Natural killer cell (primary cell): Measurements from ENCODE around the gene EHD3. TPM values are rescaled to one million over a fixed set of nuclear protein-coding genes. Genes with fewer than 3 reads are reported as not detected.

ENCODE experiments used
- ATAC-seq, 3 donors: fragments of 150-1000 bp in 2 of 3; fragments of 200-7000 bp in 1 of 3; cut with Tn5 transposase; 1 replicate in 1 of 3; 2 replicates in 2 of 3; pipeline ENCODE4 v1.10.0; 2021; ENCODE audit warnings: mild to moderate bottlenecking in 2 of 3, moderate library complexity in 2 of 3
- DNase-seq, 2 donors: peaks; one replicate each; pipeline versions ENCODE4 v3.0.0 to v3.0.0-alpha.2; 2013 to 2021; ENCODE audit warnings: mixed read lengths in 1 of 2
- H3K27ac ChIP-seq: one replicate; pipeline ENCODE4 v1.5.1; 2013; ENCODE audit warnings: mild to moderate bottlenecking, low read length
- H3K27me3 ChIP-seq: one replicate; pipeline ENCODE4 v1.6.1; 2013; ENCODE audit warnings: low read length; ENCODE audit not compliant: control insufficient read depth, insufficient read depth
- H3K36me3 ChIP-seq: one replicate; pipeline ENCODE4 v1.6.1; 2013; ENCODE audit warnings: low read length; ENCODE audit not compliant: control insufficient read depth, insufficient read depth
- H3K4me1 ChIP-seq: one replicate; pipeline ENCODE4 v1.6.1; 2013; ENCODE audit warnings: low read length; ENCODE audit not compliant: control insufficient read depth, insufficient read depth
- H3K4me3 ChIP-seq: one replicate; pipeline ENCODE4 v1.5.1; 2013; ENCODE audit warnings: low read length
- H3K9me3 ChIP-seq: one replicate; pipeline ENCODE4 v1.6.1; 2013; ENCODE audit warnings: low read length; ENCODE audit not compliant: control insufficient read depth, insufficient read depth
- H3K27ac Mint-ChIP-seq, 2 donors: one replicate each; pipeline ENCODE4 v1.8.0; 2022; ENCODE audit warnings: mild to moderate bottlenecking in 2 of 2, mixed read lengths in 2 of 2, moderate library complexity in 1 of 2
- H3K27me3 Mint-ChIP-seq, 2 donors: one replicate each; pipeline ENCODE4 v1.8.0; 2022; ENCODE audit warnings: low read depth in 2 of 2, mixed read lengths in 2 of 2
- H3K36me3 Mint-ChIP-seq: one replicate; pipeline ENCODE4 v1.8.0; 2022; ENCODE audit warnings: mixed read lengths
- H3K4me1 Mint-ChIP-seq, 2 donors: one replicate each; pipeline ENCODE4 v1.8.0; 2022; ENCODE audit warnings: mixed read lengths in 2 of 2
- H3K4me3 Mint-ChIP-seq: one replicate; pipeline ENCODE4 v1.8.0; 2022; ENCODE audit warnings: mild to moderate bottlenecking, moderate library complexity, mixed read lengths
- H3K9me3 Mint-ChIP-seq, 2 donors: one replicate each; pipeline ENCODE4 v1.8.0; 2022; ENCODE audit warnings: mixed read lengths in 2 of 2
- CTCF ChIP-seq: fragments of 200-600 bp; IDR thresholded peaks from one replicate; pipeline ENCODE4 v1.8.0; 2022; ENCODE audit warnings: antibody characterized with exemption
- WGBS: methylation state at CpG from one replicate; pipeline ENCODE4 v1.1.7; 2013; ENCODE audit warnings: missing lambda C conversion rate; ENCODE audit not compliant: insufficient coverage; 5-methylcytosine and 5-hydroxymethylcytosine counted together
- intact Hi-C: fragments of 100-400 bp; cut with micrococcal nuclease; formaldehyde crosslinking; loops from one replicate; pipeline ENCODE4 v1.14.2; 2022
- total RNA-seq, 4 donors: library from RNA; stranded (reverse); fragments of 120-200 nt in 1 of 4; gene quantifications; one replicate each; pipeline versions ENCODE4 v1.2.3 to v1.2.4, GENCODE V29; 2013 to 2022

EHD3 gene
- total RNA-seq, 3 donors from 2014 or later (not counting 1 experiment from before 2014, with no cell fraction given): 5.6 to 7.8 (median 7.2) TPM

- Histone ChIP-seq H3K4me3 (no peak overlapping the region), H3K36me3 (no peaks in the 10 kb centered on the region), H3K4me1 (no peaks in the 10 kb centered on the region), H3K27me3 (no peaks in the 10 kb centered on the region), H3K9me3 (no peaks in the 10 kb centered on the region), H3K27ac (no peak overlapping the region)
- Mint-ChIP-seq H3K4me3 (no peak overlapping the region), H3K36me3 (no peaks in the 10 kb centered on the region), H3K4me1 (peaks cover 3 to 11% of the 10 kb centered on the region in 2 donors), H3K9me3 (no peaks in the 10 kb centered on the region), H3K27me3 (no peaks in the 10 kb centered on the region), H3K27ac (no peak overlapping the region)
- TF ChIP-seq CTCF: no peak
- DNase-seq: no peak
- no peak for ATAC-seq
- intact Hi-C loops: no loop called here
- 85% methylated on average over 8 of the region's 10 CpGs for WGBS
Measured at GRCh38 chr2:31241625-31242270, 7.8 kb downstream of the EHD3 start.

GRCh38 chr2:31243053-31243452 is 9.1 kb downstream of the EHD3 start:
- H3K4me3 ChIP-seq: no peak overlapping the region
- no peaks in the 10 kb centered on the region for H3K9me3 ChIP-seq
- Mint-ChIP-seq H3K4me3 (no peak overlapping the region), H3K36me3 (no peaks in the 10 kb centered on the region), H3K4me1 (peaks cover 0 to 7% of the 10 kb centered on the region in 2 donors), H3K9me3 (no peaks in the 10 kb centered on the region), H3K27ac (no peak overlapping the region), H3K27me3 (no peaks in the 10 kb centered on the region)
- no peak for TF ChIP-seq CTCF
- no peaks in the 10 kb centered on the region for H3K4me1 ChIP-seq
- no peaks in the 10 kb centered on the region for H3K36me3 ChIP-seq
- no peak overlapping the region for H3K27ac ChIP-seq
- intact Hi-C loops: no loop called here
- ATAC-seq: no peak
- 100% methylated on average over 2 of the region's 5 CpGs for WGBS
- DNase-seq: no peak
- H3K27me3 ChIP-seq: no peaks in the 10 kb centered on the region

- ATAC-seq (no peak), DNase-seq (no peak)
- no peaks in the 10 kb centered on the region for H3K4me1 ChIP-seq
- Mint-ChIP-seq H3K4me3 (no peak overlapping the region), H3K27ac (no peak overlapping the region), H3K9me3 (no peaks in the 10 kb centered on the region), H3K4me1 (no peaks in the 10 kb centered on the region), H3K27me3 (no peaks in the 10 kb centered on the region), H3K36me3 (no peaks in the 10 kb centered on the region)
- TF ChIP-seq CTCF: no peak
- WGBS: 93% methylated on average over 10 of the region's 10 CpGs
- intact Hi-C loops: no loop called here
- no peak overlapping the region for H3K27ac ChIP-seq
- no peak overlapping the region for H3K4me3 ChIP-seq
- H3K36me3 ChIP-seq: no peaks in the 10 kb centered on the region
- no peaks in the 10 kb centered on the region for H3K9me3 ChIP-seq
- no peaks in the 10 kb centered on the region for H3K27me3 ChIP-seq
Measured at GRCh38 chr2:31244101-31244500, 10.1 kb downstream of the EHD3 start.
